Right atrium auricular region (tissue), 2 donors: Measurements from ENCODE around the gene TENM3. TPM values are rescaled to one million over a fixed set of nuclear protein-coding genes. Genes with fewer than 3 reads are reported as not detected.
A peak's percentile ranks its signal among the peaks of the same experiment; 100 is the strongest.

Source experiments
- DNase-seq: peaks from one replicate; pipeline ENCODE4 v3.0.0-alpha.2; 2019; ENCODE audit warnings: low spot score
- H3K27ac ChIP-seq, 2 donors: fragments of 200-600 bp; sonication (generic); 1 replicate in 1 of 2; 2 replicates in 1 of 2; pipeline ENCODE4 v1.5.1; 2016 to 2019
- H3K27me3 ChIP-seq, 2 donors: fragments of 200-600 bp; sonication (generic); one replicate each; pipeline versions ENCODE4 v1.5.1 to v1.6.0; 2017 to 2019
- H3K36me3 ChIP-seq: fragments of 200-600 bp; sonication (generic); one replicate; pipeline ENCODE4 v1.5.1; 2016
- H3K4me1 ChIP-seq, 2 donors: fragments of 200-600 bp; sonication (generic); one replicate each; pipeline versions ENCODE4 v1.5.1 to v1.6.0; 2017 to 2019
- H3K4me3 ChIP-seq, 2 donors: fragments of 200-600 bp; sonication (generic); 1 replicate in 1 of 2; 2 replicates in 1 of 2; pipeline ENCODE4 v1.5.1; 2017 to 2019; ENCODE audit warnings: mild to moderate bottlenecking in 1 of 2, moderate library complexity in 1 of 2
- H3K9me3 ChIP-seq, 2 donors: fragments of 200-600 bp; sonication (generic); one replicate each; pipeline ENCODE4 v1.5.1; 2019
- total RNA-seq, 2 donors: library from RNA; depleted of rRNA; stranded (reverse); fragments of >200 nt; gene quantifications; one replicate each; pipeline ENCODE4 v1.1.0, GENCODE V29; 2016
- TF ChIP-seq, protein P1 (sequence below), 2 donors: fragments of 200-600 bp; sonication (generic); IDR thresholded peaks; one replicate each; pipeline ENCODE4 v1.5.1; 2019; ENCODE audit warnings: antibody characterized with exemption in 2 of 2

TENM3 gene
- total RNA-seq, 2 donors from 2014 or later: 10.7 to 15.9 TPM

DNA sequence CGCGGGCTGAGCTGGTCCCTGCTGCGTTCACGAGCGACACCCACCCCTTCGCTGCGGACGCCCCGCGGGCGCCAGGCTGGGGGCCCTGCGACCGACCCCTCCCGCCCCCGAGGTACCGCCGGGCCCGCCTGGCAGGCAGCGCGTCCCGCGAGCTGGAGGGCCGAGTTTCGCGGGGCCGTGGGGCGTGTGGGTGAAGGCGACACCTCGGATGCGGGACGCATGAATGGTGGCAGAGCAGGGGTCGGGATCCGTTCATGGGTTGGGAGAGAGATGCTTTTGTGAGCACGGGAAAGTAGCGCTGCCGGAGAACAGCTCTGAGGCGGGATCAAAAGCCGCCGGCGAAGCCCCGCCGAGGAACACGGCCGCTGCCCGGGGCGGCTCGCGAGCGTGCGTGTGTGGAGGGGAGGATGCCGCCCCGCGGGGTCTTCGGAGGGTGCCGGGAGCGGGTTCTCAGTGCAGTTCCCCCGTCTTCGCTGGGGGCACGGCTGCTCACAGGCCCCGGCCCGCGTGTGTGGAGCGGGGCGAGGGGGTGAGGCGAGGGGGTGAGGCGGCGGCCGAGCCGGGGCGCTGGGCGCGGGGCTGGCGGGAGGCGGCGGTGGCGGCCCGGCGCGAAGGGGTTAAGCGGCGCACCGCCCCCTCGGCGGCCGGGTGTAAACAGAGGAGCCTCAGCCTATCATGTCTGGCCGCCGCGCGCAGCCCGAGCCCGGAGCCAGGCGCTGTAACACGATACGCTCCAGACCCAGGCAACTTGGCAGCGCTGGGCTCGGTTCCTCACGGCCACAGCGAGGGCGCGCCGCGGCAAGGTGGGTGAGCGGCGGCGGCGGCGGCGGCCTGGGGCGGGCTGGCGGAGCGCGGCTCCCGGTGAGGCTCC lies 205.3 kb downstream of the TENM3 start:
- Histone ChIP-seq H3K27me3 (no peaks in the 10 kb centered on the region), H3K27ac (peak overlapping the region; percentile 71 to 83), H3K4me1 (peaks cover 0 to 11% of the 10 kb centered on the region in 2 donors), H3K9me3 (no peaks in the 10 kb centered on the region), H3K36me3 (no peaks in the 10 kb centered on the region), H3K4me3 (peak overlapping the region; percentile 67 to 73)
- peak; percentile 90 for DNase-seq
- TF ChIP-seq, protein P1, sequence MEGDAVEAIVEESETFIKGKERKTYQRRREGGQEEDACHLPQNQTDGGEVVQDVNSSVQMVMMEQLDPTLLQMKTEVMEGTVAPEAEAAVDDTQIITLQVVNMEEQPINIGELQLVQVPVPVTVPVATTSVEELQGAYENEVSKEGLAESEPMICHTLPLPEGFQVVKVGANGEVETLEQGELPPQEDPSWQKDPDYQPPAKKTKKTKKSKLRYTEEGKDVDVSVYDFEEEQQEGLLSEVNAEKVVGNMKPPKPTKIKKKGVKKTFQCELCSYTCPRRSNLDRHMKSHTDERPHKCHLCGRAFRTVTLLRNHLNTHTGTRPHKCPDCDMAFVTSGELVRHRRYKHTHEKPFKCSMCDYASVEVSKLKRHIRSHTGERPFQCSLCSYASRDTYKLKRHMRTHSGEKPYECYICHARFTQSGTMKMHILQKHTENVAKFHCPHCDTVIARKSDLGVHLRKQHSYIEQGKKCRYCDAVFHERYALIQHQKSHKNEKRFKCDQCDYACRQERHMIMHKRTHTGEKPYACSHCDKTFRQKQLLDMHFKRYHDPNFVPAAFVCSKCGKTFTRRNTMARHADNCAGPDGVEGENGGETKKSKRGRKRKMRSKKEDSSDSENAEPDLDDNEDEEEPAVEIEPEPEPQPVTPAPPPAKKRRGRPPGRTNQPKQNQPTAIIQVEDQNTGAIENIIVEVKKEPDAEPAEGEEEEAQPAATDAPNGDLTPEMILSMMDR (IDR thresholded peaks at IDR 0.05): no peak

GRCh38 chr4:182449186-182449929 lies 206.2 kb downstream of the TENM3 start:
- Histone ChIP-seq H3K27me3 (no peaks in the 10 kb centered on the region), H3K27ac (peak overlapping the region; percentile 54 to 83), H3K9me3 (no peaks in the 10 kb centered on the region), H3K4me3 (peak overlapping the region; percentile 67 to 73), H3K4me1 (peaks cover 0 to 11% of the 10 kb centered on the region in 2 donors), H3K36me3 (no peaks in the 10 kb centered on the region)
- TF ChIP-seq, protein P1 (IDR thresholded peaks at IDR 0.05): no peak
- DNase-seq: no peak

DNA sequence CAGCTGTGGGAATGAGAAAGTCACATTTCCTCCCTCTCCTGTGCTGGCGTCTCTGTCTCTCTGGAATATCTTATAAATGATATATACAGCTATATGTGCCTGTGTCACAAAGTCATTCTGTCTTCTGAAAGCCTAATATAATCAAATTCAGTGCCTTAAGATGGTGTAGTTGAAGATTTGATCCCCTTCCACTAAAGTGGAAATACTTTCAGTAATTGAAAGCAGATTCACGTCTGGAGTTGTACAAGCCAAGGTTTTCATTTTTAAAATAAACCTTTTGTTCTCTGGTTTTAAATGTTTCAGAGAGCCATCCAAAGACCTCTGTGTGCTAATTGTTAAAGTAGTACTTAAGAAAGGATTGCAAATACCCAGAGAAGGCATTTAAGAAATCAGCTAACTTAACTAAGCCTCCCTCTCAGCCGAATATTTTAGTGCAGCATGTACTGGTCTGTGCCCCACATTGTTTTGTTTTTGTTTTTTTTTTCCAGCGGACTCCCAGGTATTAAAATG lies 206.8 kb downstream of the TENM3 start:
- peak overlapping the region; percentile 54 to 83 for H3K27ac ChIP-seq
- TF ChIP-seq, protein P1 (IDR thresholded peaks at IDR 0.05): no peak
- H3K4me1 ChIP-seq: peaks cover 0 to 11% of the 10 kb centered on the region in 2 donors
- no peaks in the 10 kb centered on the region for H3K27me3 ChIP-seq
- DNase-seq: no peak
- H3K36me3 ChIP-seq: no peaks in the 10 kb centered on the region
- peak overlapping the region; percentile 67 to 73 for H3K4me3 ChIP-seq
- H3K9me3 ChIP-seq: no peaks in the 10 kb centered on the region

DNA sequence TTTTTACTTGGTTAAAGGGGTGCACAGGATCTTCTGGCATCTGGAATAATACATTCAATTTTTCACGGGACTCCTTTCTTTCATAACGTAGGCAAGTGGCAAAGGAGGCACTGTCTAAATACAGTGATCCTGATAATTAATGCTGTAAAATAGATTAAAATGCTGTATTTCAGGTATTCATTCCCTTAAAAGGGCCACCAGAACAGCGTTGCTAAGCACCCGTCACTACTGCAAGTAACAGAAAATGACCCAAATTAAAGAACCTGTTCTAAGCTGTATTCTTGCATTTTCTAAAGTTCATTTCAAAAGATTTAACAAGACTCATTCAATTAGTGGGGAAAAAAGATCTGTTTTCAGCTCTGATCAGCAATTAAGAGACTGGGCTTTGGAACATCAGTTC lies 208.2 kb downstream of the TENM3 start:
- H3K27me3 ChIP-seq: no peaks in the 10 kb centered on the region
- H3K27ac ChIP-seq: no peak overlapping the region
- DNase-seq: no peak
- no peak overlapping the region for H3K4me3 ChIP-seq
- H3K36me3 ChIP-seq: no peaks in the 10 kb centered on the region
- TF ChIP-seq, protein P1 (IDR thresholded peaks at IDR 0.05): no peak
- H3K4me1 ChIP-seq: peaks cover 0 to 11% of the 10 kb centered on the region in 2 donors
- no peaks in the 10 kb centered on the region for H3K9me3 ChIP-seq

- Histone ChIP-seq H3K4me1 (peaks cover 0 to 11% of the 10 kb centered on the region in 2 donors), H3K4me3 (no peak overlapping the region), H3K27ac (no peak overlapping the region), H3K9me3 (no peaks in the 10 kb centered on the region), H3K27me3 (no peaks in the 10 kb centered on the region), H3K36me3 (no peaks in the 10 kb centered on the region)
- no peak for DNase-seq
- TF ChIP-seq, protein P1 (IDR thresholded peaks at IDR 0.05): no peak
Measured at GRCh38 chr4:182453830-182454229, 210.6 kb downstream of the TENM3 start.
